DOHH2 (cell line): ENCODE measurements around the gene EIF4E3.

Experiments used
- EZH2phosphoT487 ChIP-seq: fragments of 200-600 bp; sonication (generic); IDR thresholded peaks from 2 replicates; pipeline ENCODE4 v1.6.1; 2017; ENCODE audit warnings: borderline replicate concordance, mild to moderate bottlenecking, antibody characterized with exemption, low read length, moderate library complexity, mixed read lengths
- TF ChIP-seq, protein P1 (sequence below): fragments of 200-600 bp; sonication (generic); IDR thresholded peaks from one replicate; pipeline ENCODE4 v1.5.1; 2014; ENCODE audit warnings: antibody characterized with exemption, mild to moderate bottlenecking, low read depth, low read length; ENCODE audit not compliant: poor library complexity, severe bottlenecking

DNA sequence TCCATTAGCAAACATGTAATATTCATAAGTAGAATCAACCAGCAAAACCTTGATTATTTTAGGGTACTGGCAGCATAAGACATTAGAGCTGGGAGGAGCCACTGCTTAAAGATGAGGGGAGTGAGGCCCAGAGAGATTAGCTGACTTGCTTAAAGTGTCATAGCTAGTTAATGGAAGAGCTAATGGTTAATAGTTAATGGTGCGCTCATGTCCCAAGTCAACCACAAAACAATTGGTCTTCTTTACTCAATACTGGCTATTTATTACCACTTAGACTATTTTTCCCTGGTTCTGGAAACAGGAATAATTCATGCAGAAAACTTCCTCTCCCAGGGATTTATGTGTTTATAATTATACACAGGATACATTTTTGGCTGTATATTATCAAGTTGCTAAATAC is 33.1 kb downstream of the EIF4E3 start:
- TF ChIP-seq, protein P1, sequence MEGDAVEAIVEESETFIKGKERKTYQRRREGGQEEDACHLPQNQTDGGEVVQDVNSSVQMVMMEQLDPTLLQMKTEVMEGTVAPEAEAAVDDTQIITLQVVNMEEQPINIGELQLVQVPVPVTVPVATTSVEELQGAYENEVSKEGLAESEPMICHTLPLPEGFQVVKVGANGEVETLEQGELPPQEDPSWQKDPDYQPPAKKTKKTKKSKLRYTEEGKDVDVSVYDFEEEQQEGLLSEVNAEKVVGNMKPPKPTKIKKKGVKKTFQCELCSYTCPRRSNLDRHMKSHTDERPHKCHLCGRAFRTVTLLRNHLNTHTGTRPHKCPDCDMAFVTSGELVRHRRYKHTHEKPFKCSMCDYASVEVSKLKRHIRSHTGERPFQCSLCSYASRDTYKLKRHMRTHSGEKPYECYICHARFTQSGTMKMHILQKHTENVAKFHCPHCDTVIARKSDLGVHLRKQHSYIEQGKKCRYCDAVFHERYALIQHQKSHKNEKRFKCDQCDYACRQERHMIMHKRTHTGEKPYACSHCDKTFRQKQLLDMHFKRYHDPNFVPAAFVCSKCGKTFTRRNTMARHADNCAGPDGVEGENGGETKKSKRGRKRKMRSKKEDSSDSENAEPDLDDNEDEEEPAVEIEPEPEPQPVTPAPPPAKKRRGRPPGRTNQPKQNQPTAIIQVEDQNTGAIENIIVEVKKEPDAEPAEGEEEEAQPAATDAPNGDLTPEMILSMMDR: no peak
- no peak for TF ChIP-seq EZH2phosphoT487
